B cell (primary cell): ENCODE data around the gene NR1H2. TPM values are rescaled to one million over a fixed set of nuclear protein-coding genes. Genes with fewer than 3 reads are reported as not detected.

Experiments
- ATAC-seq: fragments of 200-7000 bp; cut with Tn5 transposase; one replicate; pipeline ENCODE4 v1.10.0; 2021; ENCODE audit warnings: low read depth, mild to moderate bottlenecking, moderate number of reproducible peaks, moderate library complexity
- CTCF ChIA-PET: fragments of 350-600 bp; sonication (Branson Sonifier 250); formaldehyde crosslinking; loops from one replicate; lab custom pipeline; 2021; ENCODE audit warnings: antibody characterized with exemption, inconsistent platforms; lab: Charles Lee
- POLR2A ChIA-PET: fragments of 350-600 bp; sonication (Branson Sonifier 250); formaldehyde crosslinking; loops from one replicate; lab custom pipeline; 2021; ENCODE audit warnings: antibody characterized with exemption; lab: Charles Lee
- DNase-seq: peaks from one replicate; pipeline ENCODE4 v3.0.0; 2013
- H2AFZ ChIP-seq: 2 replicates; pipeline ENCODE4 v1.6.1; 2012; ENCODE audit warnings: mild to moderate bottlenecking, low read depth, low read length; ENCODE audit not compliant: insufficient read depth, poor library complexity, severe bottlenecking
- H3K27ac ChIP-seq, 2 donors: 1 replicate in 1 of 2; 2 replicates in 1 of 2; pipeline ENCODE4 v1.5.1; 2012 to 2013; ENCODE audit warnings: low read length in 2 of 2, mild to moderate bottlenecking in 2 of 2, moderate library complexity in 1 of 2
- H3K27me3 ChIP-seq, 4 experiments: fragments of 200-600 bp in 1 of 4; sonication (generic) in 1 of 4; replicated peaks in 1 of 4; 1 replicate in 2 of 4; 2 replicates in 2 of 4; pipeline versions ENCODE4 v1.6.1 to v1.7.0; 2013 to 2016; ENCODE audit warnings: low read length in 3 of 4, mild to moderate bottlenecking in 2 of 4, mixed read lengths in 1 of 4, moderate library complexity in 1 of 4; ENCODE audit not compliant: insufficient read depth in 4 of 4, control insufficient read depth in 3 of 4; ENCODE audit errors: control extremely low read depth in 1 of 4
- H3K36me3 ChIP-seq, 2 experiments: replicated peaks in 1 of 2; 1 replicate in 1 of 2; 2 replicates in 1 of 2; pipeline versions ENCODE4 v1.6.1 to v1.7.1; 2013; ENCODE audit warnings: low read length in 1 of 2; ENCODE audit not compliant: insufficient read depth in 2 of 2, control insufficient read depth in 1 of 2; ENCODE audit errors: control extremely low read depth in 1 of 2, extremely low read depth in 1 of 2
- H3K4me1 ChIP-seq, 2 donors: fragments of 200-600 bp in 1 of 2; sonication (generic) in 1 of 2; 1 replicate in 1 of 2; 2 replicates in 1 of 2; pipeline versions ENCODE4 v1.5.1 to v1.6.1; 2013 to 2017; ENCODE audit warnings: low read length in 2 of 2; ENCODE audit not compliant: control insufficient read depth in 2 of 2, insufficient read depth in 2 of 2
- H3K4me2 ChIP-seq: replicated peaks from 2 replicates; pipeline ENCODE3; 2012; ENCODE audit warnings: mild to moderate bottlenecking, low read depth, low read length; ENCODE audit not compliant: poor library complexity, severe bottlenecking
- H3K4me3 ChIP-seq, 5 experiments: fragments of 200-600 bp in 1 of 5; sonication (generic) in 1 of 5; 1 replicate in 3 of 5; 2 replicates in 2 of 5; pipeline versions ENCODE4 v1.5.1 to v1.7.0; 2011 to 2016; ENCODE audit warnings: low read length in 4 of 5, mild to moderate bottlenecking in 4 of 5, low read depth in 2 of 5, control low read depth in 1 of 5, moderate library complexity in 1 of 5; ENCODE audit not compliant: insufficient read depth in 1 of 5; ENCODE audit errors: control extremely low read depth in 1 of 5, extremely low read depth in 1 of 5
- H3K79me2 ChIP-seq: fragments of 200-600 bp; sonication (generic); one replicate; pipeline ENCODE4 v1.6.0; 2016; ENCODE audit warnings: low read length; ENCODE audit not compliant: control insufficient read depth, insufficient read depth
- H3K9ac ChIP-seq: fragments of 200-600 bp; sonication (generic); 2 replicates; pipeline ENCODE4 v1.6.1; 2017; ENCODE audit warnings: mild to moderate bottlenecking, low read length, moderate library complexity
- H3K9me3 ChIP-seq, 3 donors: one replicate each; pipeline versions ENCODE4 v1.6.1 to v1.7.1; 2013; ENCODE audit warnings: low read length in 2 of 3; ENCODE audit not compliant: control insufficient read depth in 2 of 3, insufficient read depth in 1 of 3; ENCODE audit errors: control extremely low read depth in 1 of 3
- H4K20me1 ChIP-seq: 2 replicates; pipeline ENCODE4 v1.6.0; 2012; ENCODE audit warnings: mild to moderate bottlenecking, low read length; ENCODE audit not compliant: insufficient read depth, control insufficient read depth, poor library complexity, severe bottlenecking
- H3K27ac Mint-ChIP-seq: one replicate; pipeline ENCODE4 v1.8.0; 2021; ENCODE audit warnings: mixed read lengths
- H3K27me3 Mint-ChIP-seq: one replicate; pipeline ENCODE4 v1.8.0; 2021; ENCODE audit warnings: mixed read lengths
- H3K4me1 Mint-ChIP-seq: one replicate; pipeline ENCODE4 v1.8.0; 2021; ENCODE audit warnings: mixed read lengths
- H3K4me3 Mint-ChIP-seq: one replicate; pipeline ENCODE4 v1.8.0; 2021; ENCODE audit warnings: mixed read lengths
- H3K9me3 Mint-ChIP-seq: one replicate; pipeline ENCODE4 v1.8.0; 2022; ENCODE audit warnings: mixed read lengths; ENCODE audit not compliant: insufficient read depth
- CTCF ChIP-seq: fragments of 200-600 bp; IDR thresholded peaks from one replicate; pipeline ENCODE4 v1.8.0; 2022; ENCODE audit warnings: antibody characterized with exemption, mild to moderate bottlenecking
- EZH2 ChIP-seq: IDR thresholded peaks from 2 replicates; pipeline ENCODE4 v1.6.1; 2012; ENCODE audit warnings: borderline replicate concordance, low read depth, mild to moderate bottlenecking, moderate library complexity, low read length; ENCODE audit not compliant: insufficient read depth, poor library complexity, severe bottlenecking
- WGBS: methylation state at CpG from one replicate; pipeline ENCODE4 v1.1.5; 2013; ENCODE audit warnings: missing lambda C conversion rate; ENCODE audit not compliant: insufficient coverage; 5-methylcytosine and 5-hydroxymethylcytosine counted together
- intact Hi-C: fragments of 100-400 bp; cut with micrococcal nuclease; formaldehyde crosslinking; loops from one replicate; pipeline ENCODE4 v1.10.0; 2022
- polyA plus RNA-seq: library from polyadenylated mRNA; depleted of rRNA; stranded (reverse); fragments of >200 nt; gene quantifications from 2 replicates; pipeline ENCODE4 v1.2.3, GENCODE V29; 2012
- total RNA-seq, 2 donors: library from RNA; stranded (reverse); fragments of 120-200 nt in 1 of 2; gene quantifications; 1 replicate in 1 of 2; 2 replicates in 1 of 2; pipeline versions ENCODE4 v1.2.3 to v1.2.4, GENCODE V29; 2013 to 2022

The NR1H2 gene
- total and polyA plus RNA-seq, 2 donors (not counting 1 experiment from before 2014, with no cell fraction given) = 116 to 164 TPM

DNA sequence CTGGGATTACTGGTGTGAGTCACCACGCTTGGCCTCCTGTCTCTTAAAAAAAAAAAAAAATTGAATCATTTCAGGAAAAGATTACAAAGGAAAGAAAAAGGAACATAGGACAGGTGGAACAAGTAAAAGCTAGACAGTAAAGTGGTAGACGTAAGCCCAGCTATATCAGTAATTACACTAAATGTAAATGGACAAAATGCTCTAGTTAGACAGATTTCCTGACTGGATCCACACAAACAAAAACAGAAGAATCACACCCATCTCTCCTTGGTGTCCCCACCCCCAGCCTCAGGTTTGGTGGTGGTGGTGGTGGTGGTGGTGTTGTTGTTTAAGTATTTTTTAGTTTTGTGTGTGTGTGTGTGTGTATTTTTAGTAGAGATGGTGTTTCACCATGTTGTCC, 36.2 kb downstream of the NR1H2 start:
- Histone ChIP-seq H3K4me3 (no peak overlapping the region), H3K4me2 (no peak overlapping the region), H3K36me3 (peaks cover 0 to 18% of the 10 kb centered on the region in 2 experiments), H3K4me1 (peaks cover 30 to 36% of the 10 kb centered on the region in 2 donors), H3K9me3 (no peaks in the 10 kb centered on the region), H3K27me3 (no peaks in the 10 kb centered on the region), H3K27ac (no peak overlapping the region), H3K9ac (no peak overlapping the region), H4K20me1 (no peaks in the 10 kb centered on the region), H3K79me2 (peaks cover 8% of the 10 kb centered on the region), H2AFZ (no peak overlapping the region)
- ChIA-PET POLR2A (interaction anchor here (0.6 kb wide), 1 partner anchor 52 kb away, joined by 4 read pairs; no protein-coding TSS in a partner anchor), CTCF (interaction anchor here (0.6 to 1.7 kb wide), 6 partner anchors 29 to 496 kb away, joined by 3 to 9 read pairs (median 4); no protein-coding TSS in a partner anchor)
- Mint-ChIP-seq H3K27me3 (no peaks in the 10 kb centered on the region), H3K9me3 (no peaks in the 10 kb centered on the region), H3K27ac (no peak overlapping the region), H3K4me1 (peaks cover 30% of the 10 kb centered on the region), H3K4me3 (no peak overlapping the region)
- DNase-seq (no peak), ATAC-seq (no peak)
- intact Hi-C loops = no loop called here
- no CpG with 5 or more reads among the region's 2 CpGs for WGBS
- TF ChIP-seq EZH2 = no peak
- TF ChIP-seq CTCF = no peak

DNA sequence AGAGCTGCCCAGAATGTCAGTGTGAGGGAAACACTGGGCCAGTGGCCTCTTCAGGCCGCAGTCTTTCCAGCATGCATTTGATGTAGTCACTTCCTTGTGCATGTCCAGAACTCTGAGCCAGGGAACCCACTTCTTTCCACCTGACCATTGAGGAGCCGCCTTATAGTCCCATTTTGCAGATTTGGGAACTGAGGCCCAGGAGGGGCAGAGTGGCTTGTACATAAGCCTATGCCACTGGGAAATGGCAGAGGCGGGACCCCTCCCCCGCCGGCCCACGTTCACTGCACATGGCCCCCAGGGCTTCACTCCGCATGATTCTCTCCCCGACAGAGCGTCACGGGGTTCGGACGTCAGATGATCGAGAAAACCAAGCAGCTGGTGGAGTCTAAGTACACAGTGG, 36.8 kb downstream of the NR1H2 start:
- no peak for TF ChIP-seq EZH2
- TF ChIP-seq CTCF = no peak
- POLR2A ChIA-PET = no interaction called here
- 100% methylated on average over 9 of the region's 13 CpGs for WGBS
- Histone ChIP-seq H2AFZ (no peak overlapping the region), H3K4me1 (peaks cover 30 to 43% of the 10 kb centered on the region in 2 donors), H4K20me1 (no peaks in the 10 kb centered on the region), H3K36me3 (peaks cover 0 to 18% of the 10 kb centered on the region in 2 experiments), H3K9ac (no peak overlapping the region), H3K4me2 (no peak overlapping the region), H3K4me3 (no peak overlapping the region), H3K9me3 (no peaks in the 10 kb centered on the region), H3K27ac (no peak overlapping the region), H3K79me2 (peaks cover 13% of the 10 kb centered on the region), H3K27me3 (no peaks in the 10 kb centered on the region)
- DNase-seq (peak; percentile 14), ATAC-seq (no peak)
- CTCF ChIA-PET = interaction anchor here (1.7 to 3.0 kb wide), 2 partner anchors 44 to 48 kb away, joined by 9 to 33 read pairs; no protein-coding TSS in a partner anchor
- Mint-ChIP-seq H3K27ac (peak overlapping the region; percentile 41), H3K9me3 (no peaks in the 10 kb centered on the region), H3K27me3 (no peaks in the 10 kb centered on the region), H3K4me3 (peak overlapping the region; percentile 10), H3K4me1 (peaks cover 30% of the 10 kb centered on the region)
- intact Hi-C loops = no loop called here
